IMR-90 (cell line): ENCODE data around the gene NBEA. TPM values are rescaled to one million over a fixed set of nuclear protein-coding genes. Genes with fewer than 3 reads are reported as not detected.
"Not testable (repeated sequence)": the region's sequence is repeated elsewhere in the genome, so short reads cannot be mapped to it uniquely, and the experiment has no call there.

ENCODE experiments used
- ATAC-seq: fragments of 200-7000 bp; cut with Tn5 transposase; 2 replicates; pipeline ENCODE4 v1.9.1; 2020; ENCODE audit warnings: low read depth, mild to moderate bottlenecking, moderate library complexity
- BruUV-seq: library from RNA; stranded (reverse); fragments of 400-500 nt; replicated peaks from 2 replicates; lab custom pipeline; 2021; lab: Mats Ljungman, UMichigan
- CTCF ChIA-PET: fragments of 300-600 bp; formaldehyde crosslinking; extraction: SDS; loops from one replicate; lab custom pipeline; 2021; ENCODE audit warnings: antibody characterized with exemption; lab: Yijun Ruan, JAX
- POLR2A ChIA-PET: fragments of 300-600 bp; sonication (Branson Sonifier 250); formaldehyde crosslinking; loops from one replicate; lab custom pipeline; 2022; ENCODE audit warnings: antibody characterized with exemption; ENCODE audit not compliant: unreplicated experiment; lab: Charles Lee
- DNase-seq: peaks from one replicate; pipeline ENCODE4 v3.0.0; 2013
- H2AFZ ChIP-seq: replicated peaks from 2 replicates; pipeline ENCODE3; 2013; ENCODE audit warnings: low read length, mild to moderate bottlenecking; ENCODE audit not compliant: poor library complexity
- H2AK5ac ChIP-seq: 2 replicates; pipeline ENCODE4 v1.6.1; 2013; ENCODE audit warnings: low read depth, low read length, inconsistent platforms
- H2AK9ac ChIP-seq: replicated peaks from 2 replicates; pipeline ENCODE3; 2013; ENCODE audit warnings: mild to moderate bottlenecking, low read depth, low read length, moderate library complexity; ENCODE audit not compliant: poor library complexity
- H2BK120ac ChIP-seq: 2 replicates; pipeline ENCODE4 v1.6.1; 2013; ENCODE audit warnings: low read depth, low read length, inconsistent platforms
- H2BK15ac ChIP-seq: 3 replicates; pipeline ENCODE4 v1.6.1; 2013; ENCODE audit warnings: low read depth, low read length, inconsistent platforms
- H2BK20ac ChIP-seq: 2 replicates; pipeline ENCODE4 v1.6.1; 2013; ENCODE audit warnings: low read depth, mild to moderate bottlenecking, inconsistent platforms, low read length, moderate library complexity
- H2BK5ac ChIP-seq: 2 replicates; pipeline ENCODE4 v1.6.1; 2013; ENCODE audit warnings: mild to moderate bottlenecking, low read depth, low read length, inconsistent platforms; ENCODE audit not compliant: poor library complexity, severe bottlenecking
- H3K14ac ChIP-seq: replicated peaks from 2 replicates; pipeline ENCODE4 v1.6.1; 2013; ENCODE audit warnings: low read depth, low read length, inconsistent platforms
- H3K18ac ChIP-seq: 2 replicates; pipeline ENCODE4 v1.6.1; 2013; ENCODE audit warnings: low read depth, low read length, control low read depth
- H3K23ac ChIP-seq: 2 replicates; pipeline ENCODE4 v1.6.1; 2013; ENCODE audit warnings: low read depth, low read length, inconsistent platforms
- H3K27ac ChIP-seq: 2 replicates; pipeline ENCODE4 v1.5.1; 2013; ENCODE audit warnings: mild to moderate bottlenecking, control low read depth, low read length; ENCODE audit not compliant: insufficient read depth
- H3K27me3 ChIP-seq: 2 replicates; pipeline ENCODE4 v1.6.1; 2013; ENCODE audit warnings: low read length; ENCODE audit not compliant: control insufficient read depth, insufficient read depth
- H3K36me3 ChIP-seq: 2 replicates; pipeline ENCODE4 v1.6.1; 2013; ENCODE audit warnings: low read length, mixed read lengths; ENCODE audit not compliant: control insufficient read depth, insufficient read depth
- H3K4ac ChIP-seq: 2 replicates; pipeline ENCODE4 v1.6.1; 2013; ENCODE audit warnings: low read depth, low read length, inconsistent platforms
- H3K4me1 ChIP-seq: 2 replicates; pipeline ENCODE4 v1.6.1; 2013; ENCODE audit warnings: low read length, mixed read lengths; ENCODE audit not compliant: control insufficient read depth, insufficient read depth
- H3K4me2 ChIP-seq: 2 replicates; pipeline ENCODE4 v1.6.1; 2013; ENCODE audit warnings: low read depth, mild to moderate bottlenecking, control low read depth, low read length, moderate library complexity
- H3K4me3 ChIP-seq: 2 replicates; pipeline ENCODE4 v1.5.1; 2013; ENCODE audit warnings: low read depth, mild to moderate bottlenecking, control low read depth, low read length, moderate library complexity; ENCODE audit not compliant: insufficient read depth
- H3K56ac ChIP-seq: 2 replicates; pipeline ENCODE4 v1.6.1; 2013; ENCODE audit warnings: low read length, inconsistent platforms; ENCODE audit not compliant: insufficient read depth; ENCODE audit errors: extremely low read depth
- H3K79me1 ChIP-seq, 2 experiments: 2 replicates each; pipeline ENCODE4 v1.6.1; 2013; ENCODE audit warnings: low read length in 2 of 2, inconsistent platforms in 1 of 2, low read depth in 1 of 2
- H3K9ac ChIP-seq: 2 replicates; pipeline ENCODE4 v1.6.1; 2013; ENCODE audit warnings: low read depth, low read length, control low read depth
- H3K9me1 ChIP-seq: 2 replicates; pipeline ENCODE4 v1.6.1; 2013; ENCODE audit warnings: low read length, inconsistent platforms; ENCODE audit not compliant: insufficient read depth
- H3K9me3 ChIP-seq: 2 replicates; pipeline ENCODE4 v1.6.1; 2013; ENCODE audit warnings: low read length; ENCODE audit not compliant: control insufficient read depth, insufficient read depth
- H4K20me1 ChIP-seq: 2 replicates; pipeline ENCODE4 v1.6.1; 2013; ENCODE audit warnings: low read length, inconsistent platforms; ENCODE audit not compliant: insufficient read depth
- H4K5ac ChIP-seq: 2 replicates; pipeline ENCODE4 v1.6.1; 2013; ENCODE audit warnings: mild to moderate bottlenecking, low read depth, low read length, control low read depth
- H4K8ac ChIP-seq, 2 experiments: 2 replicates each; pipeline ENCODE4 v1.6.1; 2013; ENCODE audit warnings: low read depth in 2 of 2, low read length in 2 of 2, control low read depth in 1 of 2, inconsistent platforms in 1 of 2
- H4K91ac ChIP-seq: 2 replicates; pipeline ENCODE4 v1.6.1; 2013; ENCODE audit warnings: low read depth, low read length, inconsistent platforms; ENCODE audit not compliant: insufficient read depth
- MAFK ChIP-seq: IDR thresholded peaks from 2 replicates; pipeline ENCODE4 v1.6.1; 2012; ENCODE audit warnings: low read depth, low read length, improper control_type of control experiment
- WGBS, 2 experiments: methylation state at CpG; one replicate each; pipeline versions ENCODE4 v1.1.5 to v1.1.7; 2013; ENCODE audit warnings: missing lambda C conversion rate in 2 of 2; ENCODE audit not compliant: insufficient read length in 1 of 2; ENCODE audit errors: extremely low coverage in 2 of 2; 5-methylcytosine and 5-hydroxymethylcytosine counted together
- dilution Hi-C: fragments of 300-500 bp; cut with HindIII; formaldehyde crosslinking; loops from one replicate; pipeline ENCODE4 v1.14.3; 2018; ENCODE audit warnings: low sequenced_read_pairs; ENCODE audit not compliant: unreplicated experiment
- in situ Hi-C: fragments of 300-500 bp; cut with MboI; formaldehyde crosslinking; loops from 3 replicates; pipeline ENCODE4 v1.14.3; 2019; ENCODE audit warnings: low sequenced_read_pairs, inconsistent platforms, mixed read lengths
- intact Hi-C: fragments of 100-400 bp; cut with micrococcal nuclease; formaldehyde crosslinking; loops from 2 replicates; pipeline ENCODE4 v1.10.0; 2022
- polyA plus RNA-seq, 3 experiments: library from polyadenylated mRNA; depleted of rRNA; stranded (reverse); fragments of >200 nt; gene quantifications; 2 replicates each; pipeline ENCODE4 v1.2.3, GENCODE V29; 2012; ENCODE audit warnings: low replicate concordance in 1 of 3
- total RNA-seq: library from RNA; depleted of rRNA; stranded (reverse); fragments of >200 nt; gene quantifications from 2 replicates; pipeline ENCODE4 v1.2.3, GENCODE V29; 2012

Gene NBEA
- total and polyA plus RNA-seq, 2 of the 4 experiments (the other 2 are of a cell fraction): 0.82 to 2.2 TPM

- H3K79me1 ChIP-seq, dilution Hi-C loops, H2BK15ac ChIP-seq, H2AK5ac ChIP-seq, ATAC-seq, POLR2A ChIA-PET, intact Hi-C loops, H3K4me3 ChIP-seq, H3K4me2 ChIP-seq, H2BK120ac ChIP-seq, H2AK9ac ChIP-seq, H2BK20ac ChIP-seq, H3K14ac ChIP-seq, H3K27me3 ChIP-seq, H3K9me1 ChIP-seq, H3K36me3 ChIP-seq, H2BK5ac ChIP-seq, H3K4me1 ChIP-seq, H3K23ac ChIP-seq, BruUV-seq, H3K27ac ChIP-seq, H3K18ac ChIP-seq, H3K4ac ChIP-seq, DNase-seq, CTCF ChIA-PET, H2AFZ ChIP-seq, H4K5ac ChIP-seq, H4K91ac ChIP-seq, H4K20me1 ChIP-seq, H3K56ac ChIP-seq, H3K9me3 ChIP-seq, H4K8ac ChIP-seq, in situ Hi-C loops, H3K9ac ChIP-seq: not testable (repeated sequence)
- no CpG with 5 or more reads among the region's 5 CpGs for WGBS, 2 experiments
- peak; percentile 24; the same call in 1 of the 2 replicates for TF ChIP-seq MAFK
Observed at GRCh38 chr13:34985199-34985598, 43.1 kb downstream of the NBEA start.
